ENCODE measurements around the gene COL6A1. TPM values are rescaled to one million over a fixed set of nuclear protein-coding genes. Genes with fewer than 3 reads are reported as not detected.
A peak's percentile ranks its signal among the peaks of the same experiment; 100 is the strongest.

Gene COL6A1
- total and polyA plus RNA-seq, 10 donors = 76.5 to 190 (median 129) TPM

GRCh38 chr21:45934554-45934953 is 47.0 kb upstream of the COL6A1 start:
- no peaks in the 10 kb centered on the region for H3K4me1 ChIP-seq
- TF ChIP-seq POLR2A (IDR thresholded peaks at IDR 0.05) (no peak), POLR2AphosphoS5 (IDR thresholded peaks at IDR 0.05) (no peak), CTCF (IDR thresholded peaks at IDR 0.05 in 8 of 11, conservative IDR thresholded peaks at IDR 0.05 in 3 of 11) (no peak)
- H3K36me3 ChIP-seq = peaks cover 0 to 41% (median 3%) of the 10 kb centered on the region in 6 donors
- peaks cover 0 to 10% (median 0%) of the 10 kb centered on the region in 7 donors for H3K27me3 ChIP-seq (replicated peaks in 1 of 7)
- 63 to 100% (median 87%) methylated on average over 3 of the region's 3 CpGs for WGBS, 5 donors
- peaks cover 0 to 35% (median 19%) of the 10 kb centered on the region in 8 donors for H3K9me3 ChIP-seq
- H3K27ac ChIP-seq = no peak overlapping the region
- no peak for DNase-seq
- intact Hi-C loops (cut with DNase I; ENCODE audit: low total_unique reads) = no loop called here
- no peak overlapping the region for H3K4me3 ChIP-seq

- peak; percentile 28 for DNase-seq
- H3K9me3 ChIP-seq = peaks cover 0 to 35% (median 19%) of the 10 kb centered on the region in 8 donors
- no peak overlapping the region for H3K27ac ChIP-seq
- WGBS, 5 donors = 78 to 90% (median 84%) methylated on average over 3 of the region's 3 CpGs
- no peak for TF ChIP-seq CTCF (IDR thresholded peaks at IDR 0.05 in 8 of 11, conservative IDR thresholded peaks at IDR 0.05 in 3 of 11)
- TF ChIP-seq POLR2A (IDR thresholded peaks at IDR 0.05) = no peak
- no peak for TF ChIP-seq POLR2AphosphoS5 (IDR thresholded peaks at IDR 0.05)
- H3K36me3 ChIP-seq = peaks cover 0 to 43% (median 3%) of the 10 kb centered on the region in 6 donors
- intact Hi-C loops (cut with DNase I; ENCODE audit: low total_unique reads) = no loop called here
- no peaks in the 10 kb centered on the region for H3K4me1 ChIP-seq
- H3K4me3 ChIP-seq = no peak overlapping the region
- peaks cover 0 to 4% (median 0%) of the 10 kb centered on the region in 7 donors for H3K27me3 ChIP-seq (replicated peaks in 1 of 7)
Measured at GRCh38 chr21:45935628-45936027, 45.9 kb upstream of the COL6A1 start.

- H3K36me3 ChIP-seq = peaks cover 0 to 43% (median 3%) of the 10 kb centered on the region in 6 donors
Measured at GRCh38 chr21:45937721-45938452, 43.7 kb upstream of the COL6A1 start.

More at GRCh38 chr21:45937721-45938452, 43.7 kb upstream of the COL6A1 start:
- TF ChIP-seq CTCF (IDR thresholded peaks at IDR 0.05 in 8 of 11, conservative IDR thresholded peaks at IDR 0.05 in 3 of 11) (no peak), POLR2AphosphoS5 (IDR thresholded peaks at IDR 0.05) (no peak)
- H3K9me3 ChIP-seq = peaks cover 0 to 35% (median 19%) of the 10 kb centered on the region in 8 donors
- no peaks in the 10 kb centered on the region for H3K27me3 ChIP-seq (replicated peaks in 1 of 7)
- H3K4me1 ChIP-seq = no peaks in the 10 kb centered on the region
- no peak overlapping the region for H3K4me3 ChIP-seq
- no peak overlapping the region for H3K27ac ChIP-seq
- WGBS, 5 donors = 77 to 92% (median 84%) methylated on average over 17 of the region's 17 CpGs
- peak; percentile 49 for DNase-seq
- intact Hi-C loops (cut with DNase I; ENCODE audit: low total_unique reads) = no loop called here

Data from spleen (tissue), 11 donors.